Hepatocyte (in vitro differentiated cells): ENCODE data around the gene SDK1. TPM values are rescaled to one million over a fixed set of nuclear protein-coding genes. Genes with fewer than 3 reads are reported as not detected.

Experiments used
- DNase-seq: peaks from one replicate; pipeline ENCODE4 v3.0.0-alpha.2; 2016; ENCODE audit warnings: low spot score
- H2AFZ ChIP-seq: fragments of 200-600 bp; sonication (generic); 2 replicates; pipeline ENCODE4 v1.6.0; 2016; ENCODE audit warnings: antibody characterized with exemption, mild to moderate bottlenecking
- H3K27ac ChIP-seq: fragments of 200-600 bp; sonication (generic); 2 replicates; pipeline ENCODE4 v1.5.1; 2016; ENCODE audit warnings: mild to moderate bottlenecking
- H3K27me3 ChIP-seq: fragments of 200-600 bp; sonication (generic); 2 replicates; pipeline ENCODE4 v1.6.1; 2016
- H3K36me3 ChIP-seq: fragments of 200-600 bp; sonication (generic); replicated peaks from 2 replicates; pipeline ENCODE4 v1.5.1; 2016; ENCODE audit warnings: low read depth; ENCODE audit not compliant: insufficient read depth
- H3K4me1 ChIP-seq: fragments of 200-600 bp; sonication (generic); 2 replicates; pipeline ENCODE4 v1.5.1; 2016; ENCODE audit warnings: mild to moderate bottlenecking, moderate library complexity; ENCODE audit not compliant: insufficient read depth
- H3K4me2 ChIP-seq: fragments of 200-600 bp; sonication (generic); 2 replicates; pipeline ENCODE4 v1.6.0; 2016
- H3K4me3 ChIP-seq: fragments of 200-600 bp; sonication (generic); 2 replicates; pipeline ENCODE4 v1.5.1; 2016; ENCODE audit warnings: mild to moderate bottlenecking
- H3K79me2 ChIP-seq: fragments of 200-600 bp; sonication (generic); 2 replicates; pipeline ENCODE4 v1.6.0; 2017; ENCODE audit warnings: mild to moderate bottlenecking
- H3K9me2 ChIP-seq: fragments of 200-600 bp; sonication (generic); replicated peaks from 2 replicates; pipeline ENCODE4 v1.6.0; 2017; ENCODE audit warnings: mild to moderate bottlenecking; ENCODE audit not compliant: insufficient read depth
- H3K9me3 ChIP-seq: fragments of 200-600 bp; sonication (generic); 2 replicates; pipeline ENCODE4 v1.5.1; 2016; ENCODE audit warnings: low read depth, mild to moderate bottlenecking
- H4K20me1 ChIP-seq: fragments of 200-600 bp; sonication (generic); 2 replicates; pipeline ENCODE4 v1.6.0; 2016; ENCODE audit warnings: mild to moderate bottlenecking; ENCODE audit not compliant: insufficient read depth, poor library complexity, severe bottlenecking
- CTCF ChIP-seq: fragments of 200-600 bp; sonication (generic); IDR thresholded peaks from 2 replicates; pipeline ENCODE4 v1.5.1; 2016; ENCODE audit warnings: antibody characterized with exemption, mild to moderate bottlenecking; ENCODE audit not compliant: poor library complexity
- EZH2 ChIP-seq: fragments of 200-600 bp; sonication (generic); IDR thresholded peaks from 2 replicates; pipeline ENCODE4 v1.6.1; 2016; ENCODE audit warnings: antibody characterized with exemption, mild to moderate bottlenecking, borderline replicate concordance
- EZH2phosphoT487 ChIP-seq: fragments of 200-600 bp; sonication (generic); IDR thresholded peaks from one replicate; pipeline ENCODE4 v1.6.1; 2018; ENCODE audit warnings: antibody characterized with exemption, mild to moderate bottlenecking, low read depth, moderate library complexity; ENCODE audit not compliant: unreplicated experiment, severe bottlenecking
- WGBS: methylation state at CpG from one replicate; pipeline ENCODE4 v1.1.6; 2016; ENCODE audit warnings: low lambda C conversion rate; ENCODE audit errors: missing lambda C conversion rate; 5-methylcytosine and 5-hydroxymethylcytosine counted together
- polyA plus RNA-seq: library from polyadenylated mRNA; unstranded; fragments of >200 nt; fragmentation: Nextera tagmentation; extraction: Ambion mirVana; gene quantifications from 2 replicates; pipeline ENCODE4 v1.2.1, GENCODE V29; 2016
- total RNA-seq: library from RNA; depleted of rRNA; stranded (reverse); fragments of >200 nt; gene quantifications from 2 replicates; pipeline ENCODE4 v1.2.3, GENCODE V29; 2014

Gene SDK1
- total and polyA plus RNA-seq, 2 experiments from 2014 or later, result 4.3 to 10.0 TPM

DNA sequence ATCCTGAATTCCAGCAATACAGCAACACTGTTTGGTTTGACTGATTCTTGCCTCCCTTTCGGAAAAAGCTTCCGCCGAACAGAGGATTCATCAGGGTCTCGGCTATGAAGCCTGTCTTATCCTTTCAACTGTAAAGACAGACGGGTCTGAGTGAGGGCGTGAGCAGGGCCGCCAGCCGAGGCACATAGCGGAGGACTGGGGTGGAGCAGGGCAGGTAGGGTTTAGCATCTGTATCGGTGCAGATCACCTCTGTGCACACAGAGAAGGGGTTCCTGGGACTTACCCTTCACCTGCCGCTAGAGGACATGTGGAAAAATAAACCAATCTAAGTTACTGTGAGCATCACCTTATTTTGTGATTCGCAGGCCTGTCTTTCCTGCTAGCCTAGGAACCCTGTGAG is 724.2 kb downstream of the SDK1 start:
- H3K36me3 ChIP-seq, result no peaks in the 10 kb centered on the region
- no peak overlapping the region for H2AFZ ChIP-seq
- TF ChIP-seq CTCF, result no peak
- TF ChIP-seq EZH2phosphoT487, result no peak
- TF ChIP-seq EZH2, result no peak
- no peaks in the 10 kb centered on the region for H3K9me2 ChIP-seq
- no peak overlapping the region for H3K27ac ChIP-seq
- no peaks in the 10 kb centered on the region for H3K4me1 ChIP-seq
- no peaks in the 10 kb centered on the region for H3K9me3 ChIP-seq
- WGBS, result 93% methylated on average over 12 of the region's 12 CpGs
- H3K4me2 ChIP-seq, result no peak overlapping the region
- H4K20me1 ChIP-seq, result no peaks in the 10 kb centered on the region
- no peak for DNase-seq
- no peak overlapping the region for H3K4me3 ChIP-seq
- no peaks in the 10 kb centered on the region for H3K79me2 ChIP-seq
- no peaks in the 10 kb centered on the region for H3K27me3 ChIP-seq

DNA sequence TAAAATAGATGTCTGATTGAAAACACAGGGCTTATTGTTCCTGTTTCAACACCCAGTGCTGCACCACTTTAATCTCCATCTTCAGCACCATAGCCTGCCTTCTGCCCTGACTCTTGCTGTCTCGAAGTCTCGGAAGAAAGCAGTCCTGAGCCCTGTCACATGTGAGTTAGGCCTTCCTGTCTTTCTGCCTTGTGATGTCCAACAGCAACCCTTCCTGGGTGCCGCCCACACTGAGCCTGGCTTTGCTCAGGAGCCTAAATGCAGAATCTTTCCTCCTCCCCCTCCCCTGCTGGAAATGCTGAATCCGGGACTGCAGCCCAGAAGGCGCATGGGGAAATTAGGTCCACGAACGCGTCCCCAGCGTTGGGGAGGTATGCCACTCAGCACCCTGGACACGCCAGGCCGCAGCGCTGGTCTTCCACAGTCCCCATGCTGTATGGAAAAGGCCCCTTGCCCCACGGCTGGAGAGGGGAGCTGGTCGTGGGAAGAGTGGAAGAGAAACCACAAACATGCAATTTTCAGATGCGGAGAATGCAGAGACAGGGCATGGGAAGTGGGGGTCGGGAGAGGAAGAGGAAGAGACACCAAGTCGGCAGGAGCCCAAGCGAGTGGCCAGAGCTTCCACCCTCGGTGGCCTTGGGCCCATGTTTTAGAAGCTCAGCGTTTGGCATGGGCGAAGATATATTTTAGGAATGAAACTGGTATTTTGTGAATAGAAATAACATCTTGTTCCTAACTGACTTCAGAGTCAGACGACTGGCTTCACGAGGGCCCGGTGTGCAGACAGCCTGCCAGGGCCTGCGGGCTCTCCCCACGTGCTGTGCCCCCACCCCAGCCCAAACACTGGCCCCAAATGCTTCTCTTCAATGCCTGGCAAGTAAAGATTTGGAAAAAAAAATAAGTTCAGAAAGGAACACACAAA is 724.9 kb downstream of the SDK1 start:
- WGBS, result 91% methylated on average over 26 of the region's 26 CpGs
- no peaks in the 10 kb centered on the region for H4K20me1 ChIP-seq
- TF ChIP-seq CTCF (no peak), EZH2phosphoT487 (no peak), EZH2 (no peak)
- H3K27me3 ChIP-seq, result no peaks in the 10 kb centered on the region
- H2AFZ ChIP-seq, result no peak overlapping the region
- no peaks in the 10 kb centered on the region for H3K79me2 ChIP-seq
- no peaks in the 10 kb centered on the region for H3K4me1 ChIP-seq
- H3K9me3 ChIP-seq, result no peaks in the 10 kb centered on the region
- H3K4me2 ChIP-seq, result no peak overlapping the region
- H3K27ac ChIP-seq, result no peak overlapping the region
- H3K9me2 ChIP-seq, result no peaks in the 10 kb centered on the region
- DNase-seq, result no peak
- no peaks in the 10 kb centered on the region for H3K36me3 ChIP-seq
- no peak overlapping the region for H3K4me3 ChIP-seq

DNA sequence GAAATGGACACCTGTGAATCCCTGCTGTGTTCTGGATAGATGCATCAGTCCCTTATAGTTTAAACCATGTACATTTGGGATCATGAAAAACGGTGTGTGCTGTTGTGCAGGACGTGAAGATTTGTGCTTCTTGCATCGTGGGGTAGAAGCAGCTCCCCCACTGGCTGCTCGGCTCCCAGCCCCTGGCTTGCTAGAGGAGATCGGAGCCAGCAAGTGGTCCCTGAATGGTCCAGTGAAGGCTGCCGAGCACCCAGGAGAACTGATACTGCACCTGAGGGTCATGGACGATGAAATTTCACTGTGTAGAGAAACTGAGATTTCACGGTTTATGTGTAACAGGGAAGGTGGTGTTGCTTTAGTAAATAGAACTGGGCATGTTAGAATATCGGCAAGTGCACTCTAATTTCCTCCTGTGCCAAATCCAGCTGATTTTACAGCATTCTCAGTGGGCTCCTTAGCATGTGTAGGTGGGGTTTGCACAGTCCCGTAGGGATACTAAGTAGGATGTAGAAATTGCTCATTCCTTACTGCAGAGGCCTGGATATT is 726.0 kb downstream of the SDK1 start:
- Histone ChIP-seq H3K4me1 (no peaks in the 10 kb centered on the region), H3K4me3 (no peak overlapping the region), H4K20me1 (no peaks in the 10 kb centered on the region), H3K9me2 (no peaks in the 10 kb centered on the region), H3K9me3 (no peaks in the 10 kb centered on the region), H3K36me3 (no peaks in the 10 kb centered on the region), H3K27ac (no peak overlapping the region), H3K4me2 (no peak overlapping the region), H2AFZ (no peak overlapping the region), H3K79me2 (no peaks in the 10 kb centered on the region), H3K27me3 (no peaks in the 10 kb centered on the region)
- no peak for DNase-seq
- 93% methylated on average over 10 of the region's 10 CpGs for WGBS
- TF ChIP-seq EZH2phosphoT487 (no peak), EZH2 (no peak), CTCF (no peak)
